ENCODE results near the gene MINDY4B.

MINDY4B gene

DNA sequence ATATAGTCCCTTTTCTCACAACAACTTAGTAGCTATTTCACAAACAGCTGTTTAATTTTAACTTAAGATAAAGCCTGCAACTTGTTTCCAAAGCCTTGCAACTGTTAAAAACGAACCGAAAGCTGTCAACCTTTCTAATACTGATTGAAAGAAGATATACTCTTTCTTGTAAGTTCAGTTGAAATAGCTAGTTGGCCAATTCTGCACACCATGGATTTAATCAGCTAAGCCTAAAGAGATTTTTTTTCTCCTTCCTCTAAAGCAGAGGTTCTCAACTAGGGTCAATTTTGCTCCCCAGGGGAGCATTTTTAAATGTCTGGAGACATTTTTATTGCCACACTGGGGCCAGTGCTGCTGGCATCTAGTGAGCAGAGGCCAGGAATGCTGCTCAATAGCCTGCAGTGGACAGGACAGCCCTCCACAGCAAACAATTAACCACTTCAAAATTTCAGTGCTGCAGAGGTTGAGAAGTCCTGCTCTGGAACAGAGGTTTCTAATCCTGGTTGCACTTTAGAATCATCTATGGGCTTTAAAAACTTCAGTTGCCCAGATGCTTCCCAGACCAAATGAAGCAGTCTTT, 26.2 kb downstream of the MINDY4B start:
- TF ChIP-seq GATA3 (IDR thresholded peaks at IDR 0.05; ENCODE audit: low read depth, low read length): no peak
- TF ChIP-seq GATA2 (IDR thresholded peaks at IDR 0.05; ENCODE audit: low read depth, low read length): no peak

DNA sequence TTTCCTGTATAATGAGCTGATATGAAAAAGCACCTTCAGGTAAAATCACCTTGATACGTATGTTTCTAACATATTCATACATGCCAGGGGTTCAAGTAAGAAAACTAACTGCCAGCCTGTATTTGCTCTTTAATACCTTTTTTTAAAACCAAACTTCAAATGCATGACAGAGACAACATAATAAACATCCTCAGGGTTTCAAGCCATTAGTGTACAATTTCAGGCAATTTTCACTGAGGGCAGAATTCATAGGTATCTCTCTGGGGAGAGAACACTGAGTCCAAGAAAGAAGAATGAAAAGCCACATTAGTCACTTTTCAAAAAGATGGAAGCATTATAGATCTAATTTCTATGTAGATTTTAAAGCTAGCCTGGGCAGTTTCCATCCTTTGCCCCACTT, 26.9 kb downstream of the MINDY4B start:
- TF ChIP-seq GATA3 (IDR thresholded peaks at IDR 0.05; ENCODE audit: low read depth, low read length) (no peak), GATA2 (IDR thresholded peaks at IDR 0.05; ENCODE audit: low read depth, low read length) (no peak)

DNA sequence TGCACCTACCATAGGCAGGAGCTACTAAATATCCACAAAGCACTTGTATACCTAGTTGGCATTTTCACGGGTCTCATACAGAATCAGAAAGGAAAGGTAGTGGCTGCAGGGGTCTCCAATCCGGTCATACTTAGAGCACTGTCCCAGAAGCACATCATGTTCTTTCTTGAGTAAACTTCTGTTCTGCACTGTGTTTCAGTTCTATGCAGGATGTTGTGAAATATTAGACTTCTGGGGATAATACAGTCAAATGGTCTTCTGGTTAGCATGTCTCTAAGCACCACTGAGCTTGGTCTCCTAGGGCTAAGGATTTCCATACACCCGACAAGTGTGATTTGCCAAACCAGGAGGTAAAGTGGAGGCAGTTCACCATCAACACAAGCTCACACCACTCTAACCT, 27.9 kb downstream of the MINDY4B start:
- no peak for TF ChIP-seq GATA2 (IDR thresholded peaks at IDR 0.05; ENCODE audit: low read depth, low read length)
- no peak for TF ChIP-seq GATA3 (IDR thresholded peaks at IDR 0.05; ENCODE audit: low read depth, low read length)

DNA sequence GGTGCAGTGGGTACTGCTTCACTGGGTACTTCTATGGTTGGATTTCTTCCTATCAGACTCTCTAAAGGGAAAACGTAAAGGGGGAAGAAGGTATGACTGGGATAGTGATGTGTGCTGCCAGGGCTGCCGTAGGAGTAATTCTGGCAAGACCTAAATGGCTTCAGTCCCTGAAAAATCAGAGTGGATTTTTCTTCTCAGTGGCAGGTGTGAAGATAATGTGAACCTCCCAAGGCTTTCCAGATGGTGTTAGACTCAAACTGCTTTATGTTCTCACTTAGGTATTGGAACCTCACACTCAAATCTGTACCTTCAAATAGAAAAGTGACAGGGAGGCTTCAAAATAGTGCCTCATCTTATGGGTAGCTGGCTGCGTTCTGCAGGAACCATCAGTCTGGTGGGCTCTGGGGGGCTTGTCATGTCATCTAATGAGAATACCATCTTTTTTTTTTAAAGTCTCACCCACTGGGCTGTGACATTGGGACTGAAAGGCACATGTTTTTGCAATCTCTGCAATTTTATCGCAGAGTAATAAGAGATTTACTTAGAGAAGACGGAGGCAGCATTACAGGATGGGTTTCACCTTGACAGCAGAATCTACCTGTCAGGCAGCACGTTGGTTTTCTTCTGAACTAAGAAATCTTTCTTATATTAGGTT, 28.5 kb downstream of the MINDY4B start:
- TF ChIP-seq GATA2 (IDR thresholded peaks at IDR 0.05; ENCODE audit: low read depth, low read length): no peak
- TF ChIP-seq GATA3 (IDR thresholded peaks at IDR 0.05; ENCODE audit: low read depth, low read length): no peak

DNA sequence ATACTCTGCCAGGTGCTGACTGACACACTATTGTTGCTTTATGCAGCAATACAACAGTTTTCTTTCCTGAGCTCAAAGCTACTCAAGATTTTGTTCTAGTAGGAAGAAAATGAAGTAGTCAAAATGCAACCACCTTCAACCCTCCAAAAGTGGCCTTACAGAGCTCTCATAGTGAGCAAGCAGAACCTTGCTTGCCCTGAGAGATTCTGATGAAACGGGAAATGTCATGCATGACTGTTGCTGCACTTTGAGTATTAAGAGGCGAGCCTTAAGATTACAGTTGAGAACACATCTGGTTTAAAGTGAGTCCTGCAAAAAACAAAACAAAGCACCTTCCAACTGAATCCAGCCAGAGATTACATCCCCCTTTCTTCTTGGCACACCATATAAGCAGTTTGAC, 29.7 kb downstream of the MINDY4B start:
- TF ChIP-seq GATA3 (IDR thresholded peaks at IDR 0.05; ENCODE audit: low read depth, low read length) (no peak), GATA2 (IDR thresholded peaks at IDR 0.05; ENCODE audit: low read depth, low read length) (no peak)

DNA sequence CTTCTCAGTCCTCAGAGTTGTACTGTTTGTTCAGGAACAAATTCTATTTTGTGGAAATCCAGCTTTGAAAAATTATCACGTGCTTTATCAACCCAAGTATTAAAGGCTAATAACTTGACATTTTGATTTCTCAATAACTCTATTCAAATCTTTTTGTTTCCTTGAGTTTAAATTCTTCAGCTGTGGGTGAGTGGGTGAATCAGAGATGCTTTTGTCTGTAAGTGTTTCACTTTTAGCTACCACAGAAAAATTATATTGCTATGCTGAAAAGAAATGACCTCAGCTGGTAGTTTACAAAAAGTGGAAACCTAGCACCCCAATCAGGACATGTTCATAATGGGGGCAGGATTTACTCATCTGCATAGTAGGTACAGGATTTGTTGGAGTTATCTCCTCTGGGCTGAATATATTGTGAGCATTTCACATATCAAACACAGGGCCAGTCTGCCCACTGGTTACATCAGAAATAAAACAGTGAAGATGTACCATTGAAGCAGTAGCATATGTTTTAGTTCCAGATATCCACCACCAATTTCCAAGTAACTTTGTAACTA, 30.5 kb downstream of the MINDY4B start:
- TF ChIP-seq GATA2 (IDR thresholded peaks at IDR 0.05; ENCODE audit: low read depth, low read length): no peak
- no peak for TF ChIP-seq GATA3 (IDR thresholded peaks at IDR 0.05; ENCODE audit: low read depth, low read length)

DNA sequence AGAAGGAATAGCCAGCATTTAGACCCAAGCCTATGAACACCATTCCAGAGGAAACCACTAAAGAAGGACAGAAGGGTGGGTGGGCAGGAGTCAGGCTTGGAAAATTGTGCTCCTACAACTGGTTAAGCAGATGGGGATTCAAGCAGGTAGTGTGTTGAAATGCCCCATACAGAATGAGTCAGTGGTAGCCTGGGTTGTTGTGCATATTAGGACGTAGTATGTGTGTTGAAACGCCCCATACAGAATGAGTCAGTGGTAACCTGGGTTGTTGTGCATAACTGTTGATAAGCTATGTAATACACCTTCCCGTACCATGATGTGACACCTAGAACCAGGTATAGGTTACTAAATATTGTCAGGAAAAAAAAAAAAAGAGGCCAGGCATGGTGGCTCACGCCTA, 34.0 kb downstream of the MINDY4B start:
- no peak for TF ChIP-seq GATA3 (IDR thresholded peaks at IDR 0.05; ENCODE audit: low read depth, low read length)
- no peak for TF ChIP-seq GATA2 (IDR thresholded peaks at IDR 0.05; ENCODE audit: low read depth, low read length)

DNA sequence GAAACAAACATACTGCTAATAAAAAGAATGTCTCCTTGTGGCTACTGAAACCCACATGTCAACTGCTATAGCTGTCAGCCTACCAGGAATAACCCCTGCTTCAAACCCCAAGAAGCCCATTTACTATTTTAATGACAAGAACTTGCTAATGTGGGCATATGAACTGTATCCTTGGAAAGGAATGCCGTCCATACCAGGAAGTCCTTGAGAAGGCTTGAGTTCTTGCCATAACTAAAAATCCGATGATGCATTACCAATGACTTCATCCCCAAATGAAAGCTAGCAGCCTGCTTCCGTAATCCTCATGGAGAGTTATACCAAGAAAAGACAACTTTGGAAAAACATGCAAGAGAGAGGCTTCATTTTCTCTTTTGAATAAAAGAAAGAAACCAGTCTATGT, 34.8 kb downstream of the MINDY4B start:
- TF ChIP-seq GATA2 (IDR thresholded peaks at IDR 0.05; ENCODE audit: low read depth, low read length) (no peak), GATA3 (IDR thresholded peaks at IDR 0.05; ENCODE audit: low read depth, low read length) (no peak)

DNA sequence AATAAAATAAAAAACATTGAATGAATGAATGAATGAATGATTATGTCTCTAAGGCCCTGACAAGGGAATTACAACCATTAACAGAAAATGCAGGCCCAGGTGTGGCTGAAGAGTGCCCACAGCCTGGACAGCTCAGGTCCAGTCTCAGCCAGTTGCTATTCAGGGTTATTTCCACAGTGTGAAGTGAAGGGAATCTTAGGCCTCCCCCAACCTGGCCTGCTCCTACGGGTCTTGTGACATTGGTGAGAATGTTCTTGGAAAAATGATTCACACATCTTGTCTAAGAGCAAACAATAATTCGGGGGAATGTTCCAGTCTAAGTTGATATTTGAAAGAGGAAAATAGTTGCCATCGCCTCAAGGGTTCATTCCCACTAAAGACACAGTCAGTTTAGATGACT, 37.0 kb downstream of the MINDY4B start:
- no peak for TF ChIP-seq GATA2 (IDR thresholded peaks at IDR 0.05; ENCODE audit: low read depth, low read length)
- no peak for TF ChIP-seq GATA3 (IDR thresholded peaks at IDR 0.05; ENCODE audit: low read depth, low read length)

DNA sequence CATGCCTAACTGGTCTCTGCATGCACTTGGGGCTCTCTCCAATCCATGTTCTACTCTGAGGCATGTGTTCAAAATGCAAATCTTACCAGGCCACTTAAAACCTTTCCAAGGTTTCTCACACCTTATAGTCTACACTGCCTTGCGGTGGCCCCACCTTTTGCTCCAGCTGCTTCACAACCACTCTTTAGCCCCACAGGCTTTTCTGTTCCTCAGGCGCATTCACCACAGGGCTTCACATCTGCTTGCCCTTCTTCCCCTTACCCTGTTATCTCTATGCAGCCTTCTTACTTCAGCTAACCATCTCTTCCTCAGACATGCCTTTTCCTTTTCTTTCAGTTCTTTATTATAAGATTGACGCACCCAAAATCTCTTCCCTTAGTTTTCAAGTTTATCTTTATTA, 37.8 kb downstream of the MINDY4B start:
- no peak for TF ChIP-seq GATA2 (IDR thresholded peaks at IDR 0.05; ENCODE audit: low read depth, low read length)
- TF ChIP-seq GATA3 (IDR thresholded peaks at IDR 0.05; ENCODE audit: low read depth, low read length): no peak

DNA sequence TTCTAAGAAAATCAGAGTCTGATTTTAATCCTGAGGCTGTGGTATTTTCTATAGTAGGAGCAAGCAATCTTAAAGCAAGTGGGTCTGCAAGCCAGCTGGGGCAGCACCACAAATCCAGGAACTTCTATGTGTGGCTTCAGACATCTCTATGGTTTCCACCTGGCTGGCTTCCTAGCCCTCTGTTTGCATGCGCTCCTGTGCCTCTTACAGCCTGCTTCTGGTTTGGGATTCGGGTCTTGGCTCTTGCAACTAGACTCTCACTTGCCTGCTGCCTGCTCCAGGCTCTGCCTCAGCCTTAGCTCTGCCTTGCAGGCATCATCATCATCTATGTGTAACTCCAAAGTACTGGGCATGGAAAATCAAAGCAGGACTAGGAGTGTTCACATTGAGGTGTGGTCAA, 43.4 kb downstream of the MINDY4B start:
- no peak for TF ChIP-seq GATA2 (IDR thresholded peaks at IDR 0.05; ENCODE audit: low read depth, low read length)
- no peak for TF ChIP-seq GATA3 (IDR thresholded peaks at IDR 0.05; ENCODE audit: low read depth, low read length)

DNA sequence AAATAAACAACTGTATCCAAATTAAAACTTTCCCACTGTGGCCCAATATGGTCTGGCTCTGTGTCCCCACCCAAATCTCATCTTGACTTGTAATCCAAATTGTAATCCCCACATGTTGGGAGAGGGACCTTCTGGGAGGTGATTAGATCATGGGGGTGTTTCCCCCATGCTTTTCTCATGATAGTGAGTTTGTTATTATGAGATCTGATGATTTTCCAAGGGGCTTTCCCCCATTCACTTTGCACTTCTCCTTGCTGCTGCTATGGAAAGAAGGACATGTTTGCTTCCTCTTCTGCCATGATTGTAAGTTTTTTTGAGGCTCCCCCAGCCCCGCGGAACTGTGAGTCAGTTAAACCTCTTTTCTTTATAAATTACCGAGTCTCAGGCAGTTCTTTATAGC, 55.0 kb downstream of the MINDY4B start:
- TF ChIP-seq GATA3 (IDR thresholded peaks at IDR 0.05; ENCODE audit: low read depth, low read length): no peak
- TF ChIP-seq GATA2 (IDR thresholded peaks at IDR 0.05; ENCODE audit: low read depth, low read length): no peak

DNA sequence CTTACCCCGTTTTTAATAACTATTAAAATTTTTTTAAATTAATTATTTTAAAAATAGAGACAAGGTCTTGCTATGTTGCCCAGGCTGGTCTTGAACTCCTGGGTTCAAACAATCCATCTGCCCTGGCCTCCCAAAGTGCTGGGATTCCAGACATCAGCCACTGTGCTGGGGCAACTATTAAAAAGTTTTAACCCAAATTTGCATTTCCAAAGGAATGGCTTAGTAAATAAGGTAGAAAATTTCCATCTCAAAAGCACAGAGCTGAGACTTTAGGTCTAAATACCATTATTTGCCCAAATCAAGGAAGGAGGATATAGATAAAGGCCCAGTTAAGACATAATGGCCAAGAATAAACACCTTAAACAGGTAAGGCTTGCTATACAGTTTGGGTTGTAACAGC, 56.4 kb downstream of the MINDY4B start:
- TF ChIP-seq GATA3 (IDR thresholded peaks at IDR 0.05; ENCODE audit: low read depth, low read length) (no peak), GATA2 (IDR thresholded peaks at IDR 0.05; ENCODE audit: low read depth, low read length) (no peak)

DNA sequence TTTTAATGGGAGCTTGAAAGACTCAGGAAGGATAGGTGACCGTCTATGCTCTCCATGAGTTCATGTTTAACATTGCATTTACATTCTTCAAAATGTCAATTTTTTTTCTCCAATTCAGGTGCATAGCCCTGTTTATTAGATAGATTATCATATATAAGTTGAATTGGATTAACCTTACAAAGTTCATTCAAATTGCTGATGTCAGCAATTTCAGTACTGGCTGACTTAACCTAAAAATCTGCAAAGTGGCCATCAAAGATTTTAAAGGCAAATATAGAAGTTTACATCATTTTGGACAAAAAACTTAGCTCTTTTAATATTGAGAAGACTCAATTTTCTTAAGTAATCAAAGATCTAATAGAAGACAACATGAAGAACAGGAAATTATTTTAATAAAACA, 57.8 kb downstream of the MINDY4B start:
- TF ChIP-seq GATA3 (IDR thresholded peaks at IDR 0.05; ENCODE audit: low read depth, low read length) (no peak), GATA2 (IDR thresholded peaks at IDR 0.05; ENCODE audit: low read depth, low read length) (no peak)

DNA sequence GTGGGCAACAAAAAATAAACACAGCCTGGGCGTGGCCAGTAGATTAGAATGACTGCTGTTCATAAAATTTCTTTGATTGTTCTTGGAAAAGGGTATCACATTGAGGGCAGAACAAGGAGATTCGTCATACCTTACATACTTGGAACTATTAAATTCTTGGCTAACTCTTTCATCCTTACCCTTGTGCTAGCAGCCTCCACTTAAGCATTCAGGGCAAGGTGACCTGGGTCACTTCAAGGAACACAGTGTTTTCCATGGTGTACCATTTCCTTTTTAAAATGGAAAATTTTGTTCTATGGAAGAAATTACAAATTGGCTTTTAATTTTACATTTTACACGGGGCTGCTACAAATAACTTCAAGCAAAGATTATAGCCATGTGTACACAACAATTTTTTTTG, 60.8 kb downstream of the MINDY4B start:
- TF ChIP-seq GATA3 (IDR thresholded peaks at IDR 0.05; ENCODE audit: low read depth, low read length) (no peak), GATA2 (IDR thresholded peaks at IDR 0.05; ENCODE audit: low read depth, low read length) (no peak)
